ENCODE results near the gene DDIT3. TPM values are rescaled to one million over a fixed set of nuclear protein-coding genes. Genes with fewer than 3 reads are reported as not detected.
A peak's percentile ranks its signal among the peaks of the same experiment; 100 is the strongest.

Gene DDIT3
- total and polyA plus RNA-seq, 2 of the 8 experiments (the other 6 are each of a cell fraction or from before 2014, with no cell fraction given): 4.9 to 5.7 TPM

DNA sequence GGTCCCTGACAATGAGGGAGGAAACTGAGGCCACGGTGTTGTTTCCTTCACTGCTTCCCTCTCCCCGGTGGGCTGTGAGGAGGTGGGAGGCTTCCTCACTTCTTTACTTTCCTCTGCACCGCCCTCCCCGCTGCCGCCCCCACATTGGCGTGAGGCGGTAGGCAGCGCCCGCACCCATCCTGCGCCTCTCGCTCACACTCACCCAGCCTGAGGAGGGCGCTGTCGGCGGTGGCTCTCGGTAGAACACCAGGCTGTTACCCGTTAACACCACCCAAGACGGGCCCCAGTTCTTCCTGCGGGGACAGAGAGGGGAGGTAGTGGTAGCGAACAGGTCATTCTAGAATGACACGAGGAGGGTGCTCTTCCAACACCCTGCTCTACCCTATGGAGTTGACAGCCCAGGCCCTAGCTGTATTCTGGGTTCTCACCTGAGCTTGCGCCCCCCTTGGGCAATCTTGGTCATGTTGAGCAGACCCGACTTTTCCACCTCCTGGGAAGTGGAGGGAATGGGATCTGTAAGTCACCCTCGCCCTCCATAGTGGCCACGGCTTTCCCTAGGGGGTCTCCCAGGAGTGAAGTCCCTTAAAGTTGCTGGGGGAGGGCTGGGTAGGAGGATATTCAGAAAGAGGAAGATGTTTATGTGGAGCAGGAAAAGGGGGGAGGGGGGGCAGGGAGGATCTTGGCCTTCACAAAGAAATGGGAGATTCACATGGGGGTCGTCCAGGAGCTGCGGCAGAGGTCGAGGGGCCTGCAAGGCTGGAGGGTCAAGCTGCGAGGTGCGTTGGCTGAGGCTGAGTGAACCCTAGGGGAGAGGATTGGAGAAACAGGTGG is 43.9 kb downstream of the DDIT3 start (continued):
- TF ChIP-seq ASH2L (IDR thresholded peaks at IDR 0.05; ENCODE audit: low read length) (no peak), SAP30 (IDR thresholded peaks at IDR 0.05; ENCODE audit: insufficient read depth, insufficient replicate concordance, low read length) (no peak), SIN3A (conservative IDR thresholded peaks at IDR 0.05 in 1 of 2, IDR thresholded peaks at IDR 0.05 in 1 of 2; ENCODE audit: low read depth in 1 of 2, low read length in 2 of 2) (peak in 1 of 2 experiments; percentile 24; a peak in 1 of 4 replicates)

Measured in H1 (cell line).